ENCODE data around the gene GSTO2.

The GSTO2 gene

GRCh38 chr10:104291439-104291951, 22.5 kb downstream of the GSTO2 start:
- in situ Hi-C loops (cut with MboI; ENCODE audit: low pct_unique_long_range_greater_than_20kb, low sequenced_read_pairs, unreplicated experiment), result loop anchor here (10.0 kb wide), 1 partner anchor 53 kb away; no protein-coding TSS in a partner anchor
- DNase-seq (ENCODE audit: low spot score), result peak; percentile 88
- TF ChIP-seq, protein P1, sequence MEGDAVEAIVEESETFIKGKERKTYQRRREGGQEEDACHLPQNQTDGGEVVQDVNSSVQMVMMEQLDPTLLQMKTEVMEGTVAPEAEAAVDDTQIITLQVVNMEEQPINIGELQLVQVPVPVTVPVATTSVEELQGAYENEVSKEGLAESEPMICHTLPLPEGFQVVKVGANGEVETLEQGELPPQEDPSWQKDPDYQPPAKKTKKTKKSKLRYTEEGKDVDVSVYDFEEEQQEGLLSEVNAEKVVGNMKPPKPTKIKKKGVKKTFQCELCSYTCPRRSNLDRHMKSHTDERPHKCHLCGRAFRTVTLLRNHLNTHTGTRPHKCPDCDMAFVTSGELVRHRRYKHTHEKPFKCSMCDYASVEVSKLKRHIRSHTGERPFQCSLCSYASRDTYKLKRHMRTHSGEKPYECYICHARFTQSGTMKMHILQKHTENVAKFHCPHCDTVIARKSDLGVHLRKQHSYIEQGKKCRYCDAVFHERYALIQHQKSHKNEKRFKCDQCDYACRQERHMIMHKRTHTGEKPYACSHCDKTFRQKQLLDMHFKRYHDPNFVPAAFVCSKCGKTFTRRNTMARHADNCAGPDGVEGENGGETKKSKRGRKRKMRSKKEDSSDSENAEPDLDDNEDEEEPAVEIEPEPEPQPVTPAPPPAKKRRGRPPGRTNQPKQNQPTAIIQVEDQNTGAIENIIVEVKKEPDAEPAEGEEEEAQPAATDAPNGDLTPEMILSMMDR (IDR thresholded peaks at IDR 0.05; ENCODE audit: extremely low read depth, insufficient read depth, missing control alignments), result peak; percentile 99

GRCh38 chr10:104293011-104293410, 24.0 kb downstream of the GSTO2 start:
- DNase-seq (ENCODE audit: low spot score), result no peak
- TF ChIP-seq, protein P1 (IDR thresholded peaks at IDR 0.05; ENCODE audit: extremely low read depth, insufficient read depth, missing control alignments), result no peak
- in situ Hi-C loops (cut with MboI; ENCODE audit: low pct_unique_long_range_greater_than_20kb, low sequenced_read_pairs, unreplicated experiment), result loop anchor here (10.0 kb wide), 1 partner anchor 52 kb away; no protein-coding TSS in a partner anchor

DNA sequence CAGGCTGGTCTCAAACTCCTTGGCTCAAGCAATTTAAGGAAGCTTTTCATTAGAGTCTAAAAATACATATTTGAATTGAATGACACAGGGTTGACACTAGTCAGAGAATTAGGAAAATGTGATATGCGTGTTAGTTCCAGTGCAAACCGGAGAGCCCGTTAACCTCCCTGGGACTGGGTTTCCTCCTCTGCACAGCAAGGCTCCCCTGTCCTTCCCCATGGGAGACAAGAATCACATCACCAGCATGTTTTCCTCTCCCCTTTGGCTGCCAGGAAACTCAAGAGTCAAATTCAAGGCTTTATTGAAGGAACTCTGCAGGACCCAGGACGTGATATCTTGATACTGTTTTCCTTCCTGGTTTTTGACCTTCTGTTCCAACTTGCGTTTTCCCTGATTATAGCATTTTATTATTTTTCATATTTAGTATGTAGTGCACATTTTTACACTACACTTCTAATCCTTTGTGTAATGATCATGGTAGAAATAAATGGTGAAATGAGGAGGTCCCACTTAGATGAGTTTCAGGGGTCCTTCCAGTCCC, 24.9 kb downstream of the GSTO2 start:
- DNase-seq (ENCODE audit: low spot score), result no peak
- in situ Hi-C loops (cut with MboI; ENCODE audit: low pct_unique_long_range_greater_than_20kb, low sequenced_read_pairs, unreplicated experiment), result loop anchor here (10.0 kb wide), 1 partner anchor 51 kb away; no protein-coding TSS in a partner anchor
- TF ChIP-seq, protein P1 (IDR thresholded peaks at IDR 0.05; ENCODE audit: extremely low read depth, insufficient read depth, missing control alignments), result no peak

DNA sequence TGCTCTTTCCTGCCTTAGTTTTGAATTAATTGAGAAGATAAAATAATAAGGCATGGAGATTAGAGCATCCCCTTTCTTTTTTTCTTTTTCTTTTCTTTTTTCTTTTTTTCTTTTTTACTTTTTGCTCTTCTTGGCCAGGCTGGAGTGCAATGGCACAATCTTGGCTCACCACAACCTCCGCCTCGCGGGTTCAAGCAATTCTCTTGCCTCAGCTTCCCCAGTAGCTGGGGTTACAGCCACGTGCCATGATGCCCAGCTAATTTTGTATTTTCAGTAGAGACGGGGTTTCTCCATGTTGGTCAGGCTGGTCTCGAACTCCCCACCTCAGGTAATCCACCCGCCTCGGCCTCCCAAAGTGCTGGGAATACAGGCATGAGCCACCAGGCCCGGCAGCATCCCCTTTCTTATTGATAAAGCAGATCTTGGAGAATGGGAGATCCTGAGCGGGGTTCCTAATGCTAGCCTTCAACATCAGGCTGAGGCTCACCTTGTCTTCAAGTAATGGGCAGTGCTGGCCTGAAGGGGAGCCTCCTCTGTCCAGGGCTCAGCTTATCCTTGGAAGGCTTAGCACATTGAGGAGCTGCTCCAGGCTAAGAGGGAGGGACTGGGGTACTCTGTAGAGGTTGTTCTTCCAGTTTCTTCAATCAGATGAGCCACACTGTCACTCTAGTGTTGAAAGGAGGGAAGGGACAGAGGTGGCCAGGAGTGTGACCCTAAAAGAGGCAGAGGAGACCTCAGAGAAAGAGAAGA, 27.9 kb downstream of the GSTO2 start:
- DNase-seq (ENCODE audit: low spot score), result no peak
- in situ Hi-C loops (cut with MboI; ENCODE audit: low pct_unique_long_range_greater_than_20kb, low sequenced_read_pairs, unreplicated experiment), result loop anchor here (10.0 kb wide), 1 partner anchor 48 kb away; no protein-coding TSS in a partner anchor
- TF ChIP-seq, protein P1 (IDR thresholded peaks at IDR 0.05; ENCODE audit: extremely low read depth, insufficient read depth, missing control alignments), result no peak

DNA sequence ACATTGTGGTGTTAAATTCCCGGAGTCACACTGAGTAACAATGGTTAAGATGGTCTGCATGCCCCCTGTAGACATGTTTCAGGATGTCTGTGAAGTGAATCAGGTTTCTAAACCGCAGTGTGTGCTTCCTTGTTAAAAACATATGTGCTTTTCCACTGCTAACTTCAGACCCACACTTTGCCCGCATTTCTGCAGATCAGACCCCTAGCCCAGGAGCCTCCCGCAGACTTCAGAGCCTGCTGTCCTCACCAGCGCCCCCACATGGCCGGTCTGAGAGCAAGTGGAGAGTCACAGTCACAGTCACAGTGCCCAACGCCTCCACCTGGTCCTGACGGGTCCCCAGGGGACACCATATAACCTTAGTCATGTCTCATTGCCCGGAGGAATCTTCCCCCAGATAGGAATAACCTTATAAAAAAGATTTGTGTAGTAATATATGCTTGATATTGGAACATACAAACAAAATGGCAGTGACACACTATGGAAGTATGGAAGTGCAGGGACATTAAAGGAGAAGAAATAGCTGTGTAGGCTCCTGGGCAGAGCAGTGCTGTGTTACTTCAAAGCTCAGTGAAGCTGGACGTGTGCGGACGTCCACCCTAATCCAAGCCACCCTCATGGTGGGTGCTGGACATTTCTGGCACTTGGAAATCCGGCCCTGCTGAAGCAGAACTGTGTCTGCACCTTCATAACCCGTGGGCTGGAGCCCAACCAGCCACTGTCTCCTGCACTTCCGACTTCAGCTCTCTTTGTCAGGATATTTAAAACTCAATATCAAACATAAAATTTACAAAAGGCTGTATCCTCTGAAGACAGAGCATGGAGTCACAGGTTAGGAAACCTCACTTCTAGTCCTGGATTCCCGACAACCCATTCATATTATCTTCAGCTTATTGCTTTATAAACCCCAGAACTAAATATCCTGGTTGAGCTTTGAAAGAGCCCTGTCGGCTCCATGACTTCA, 29.0 kb downstream of the GSTO2 start:
- in situ Hi-C loops (cut with MboI; ENCODE audit: low pct_unique_long_range_greater_than_20kb, low sequenced_read_pairs, unreplicated experiment), result loop anchor here (10.0 kb wide), 1 partner anchor 47 kb away; no protein-coding TSS in a partner anchor
- no peak for DNase-seq (ENCODE audit: low spot score)

More for the DNA sequence above, 29.0 kb downstream of the GSTO2 start:
- TF ChIP-seq, protein P1 (IDR thresholded peaks at IDR 0.05; ENCODE audit: extremely low read depth, insufficient read depth, missing control alignments), result peak; percentile 37

Data from GM13977 (cell line).